WI38 (cell line): ENCODE measurements around the gene NR2F1-AS1.

Experiments used
- H3K4me3 ChIP-seq: 2 replicates; pipeline ENCODE4 v1.5.1; 2011; ENCODE audit warnings: low read depth, mild to moderate bottlenecking, control low read depth, low read length
- CTCF ChIP-seq: IDR thresholded peaks from 2 replicates; pipeline ENCODE4 v1.5.1; 2012; ENCODE audit warnings: low read depth, mild to moderate bottlenecking, control low read depth, low read length

The NR2F1-AS1 gene

GRCh38 chr5:93608855-93609254 lies 27.8 kb upstream of the NR2F1-AS1 start:
- H3K4me3 ChIP-seq = no peak overlapping the region
- TF ChIP-seq CTCF = no peak

DNA sequence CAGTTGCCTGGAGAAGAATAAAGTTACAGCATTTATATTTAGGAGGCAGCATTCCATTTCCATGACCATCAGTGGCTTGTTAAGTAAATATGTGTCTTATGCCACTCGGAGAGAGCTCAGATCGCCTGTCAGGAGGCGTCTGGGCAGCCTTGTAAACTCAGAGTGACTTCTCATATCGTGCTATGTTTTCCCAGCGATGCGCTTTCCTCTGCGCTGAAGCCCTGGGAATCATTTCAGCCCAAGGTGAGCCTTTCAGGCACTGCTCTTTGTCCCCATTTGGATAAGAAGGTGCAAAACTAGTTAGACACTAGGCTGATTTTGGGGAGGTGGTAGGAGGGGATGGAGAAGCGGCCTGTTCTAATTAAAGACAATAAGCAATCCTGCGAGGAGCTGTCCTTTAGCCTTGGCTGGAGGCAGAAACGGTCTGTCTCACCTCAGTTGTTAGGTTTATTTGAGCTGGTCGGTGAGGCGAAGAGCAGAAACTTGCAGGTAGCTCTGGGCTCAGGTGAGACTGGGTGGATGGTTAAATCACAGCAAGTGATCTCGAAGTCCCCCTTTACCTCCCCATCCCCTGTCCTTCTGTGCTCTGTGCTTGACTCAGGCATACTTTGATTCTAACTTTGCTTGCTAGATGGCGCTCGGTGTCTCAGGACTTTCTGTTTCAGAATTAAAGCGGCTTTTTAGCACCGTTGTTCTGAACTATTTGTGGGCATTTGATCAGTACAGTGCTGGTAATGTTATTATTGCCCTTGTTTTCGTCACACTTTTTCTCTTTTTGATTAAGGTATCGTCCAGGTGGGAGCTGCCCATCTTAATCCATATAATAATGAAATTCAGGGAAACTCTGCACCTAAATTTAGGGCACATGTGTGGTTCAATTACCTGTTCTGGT lies 26.6 kb upstream of the NR2F1-AS1 start:
- H3K4me3 ChIP-seq = peak overlapping the region; percentile 56
- 0 out of 2 replicates have a peak, but pooled peaks have one; percentile 28 for TF ChIP-seq CTCF

DNA sequence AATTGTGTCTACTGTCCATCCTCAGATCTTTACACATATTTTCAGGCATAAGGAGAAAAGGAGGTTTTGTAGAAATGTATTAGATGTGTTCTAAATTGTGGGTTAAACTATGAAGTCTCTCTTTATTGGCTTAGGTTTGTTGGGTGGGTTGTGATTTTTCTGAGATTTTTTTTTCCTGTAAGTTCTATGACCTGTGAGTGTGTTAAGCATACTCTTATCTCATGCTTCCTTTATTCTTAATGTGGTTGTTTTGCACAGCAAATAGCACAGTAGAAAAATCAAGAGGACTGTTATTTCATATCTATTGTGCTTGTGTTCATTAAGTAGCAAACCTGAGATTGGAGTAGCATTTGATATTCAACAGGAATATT lies 25.3 kb upstream of the NR2F1-AS1 start:
- TF ChIP-seq CTCF = no peak
- no peak overlapping the region for H3K4me3 ChIP-seq

GRCh38 chr5:93604644-93605515 lies 23.9 kb upstream of the NR2F1-AS1 start:
- H3K4me3 ChIP-seq = peak overlapping the region; percentile 45
- no peak for TF ChIP-seq CTCF

DNA sequence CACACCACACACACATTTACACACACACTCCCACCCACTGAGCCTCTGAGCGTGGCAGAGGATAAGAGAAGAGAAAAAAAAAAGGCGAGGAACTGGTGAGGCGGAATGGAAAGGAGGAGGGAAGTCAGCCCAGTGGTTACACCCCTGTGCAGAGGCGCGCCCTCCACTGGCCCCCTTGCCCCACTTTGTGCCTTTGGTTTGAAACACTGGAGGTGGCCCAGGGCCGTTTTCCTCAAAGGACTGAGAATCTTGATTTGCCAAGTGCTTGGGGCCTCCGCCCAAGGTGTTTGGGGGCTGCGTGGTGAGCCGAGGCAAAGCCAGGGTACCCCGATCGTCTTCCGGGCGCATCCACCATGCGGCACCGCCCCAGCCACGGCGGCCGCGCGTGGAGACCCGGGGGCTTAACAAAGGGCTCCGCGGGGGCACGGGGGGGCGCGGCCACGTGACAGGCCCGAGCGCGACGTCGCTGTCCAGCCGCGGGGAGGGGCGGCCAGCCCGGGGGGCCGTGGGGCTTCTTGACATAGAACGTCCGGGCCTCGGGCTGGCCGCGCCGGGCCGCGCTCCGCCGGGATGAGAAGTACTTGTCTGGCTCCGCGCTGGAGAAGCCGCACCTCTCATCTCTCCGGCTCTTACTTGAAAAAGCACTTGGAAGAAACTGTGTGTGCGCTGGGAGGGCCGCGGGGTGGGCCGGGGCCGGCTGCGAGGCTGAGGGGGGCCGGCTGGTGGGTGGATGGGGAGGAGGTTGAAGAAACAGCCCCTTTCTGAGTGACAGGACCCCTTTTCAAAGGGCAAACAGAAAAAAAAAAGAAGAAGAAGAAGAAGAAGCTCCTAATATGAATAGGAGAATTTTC lies 23.0 kb upstream of the NR2F1-AS1 start:
- H3K4me3 ChIP-seq = peak overlapping the region; percentile 45
- TF ChIP-seq CTCF = no peak

DNA sequence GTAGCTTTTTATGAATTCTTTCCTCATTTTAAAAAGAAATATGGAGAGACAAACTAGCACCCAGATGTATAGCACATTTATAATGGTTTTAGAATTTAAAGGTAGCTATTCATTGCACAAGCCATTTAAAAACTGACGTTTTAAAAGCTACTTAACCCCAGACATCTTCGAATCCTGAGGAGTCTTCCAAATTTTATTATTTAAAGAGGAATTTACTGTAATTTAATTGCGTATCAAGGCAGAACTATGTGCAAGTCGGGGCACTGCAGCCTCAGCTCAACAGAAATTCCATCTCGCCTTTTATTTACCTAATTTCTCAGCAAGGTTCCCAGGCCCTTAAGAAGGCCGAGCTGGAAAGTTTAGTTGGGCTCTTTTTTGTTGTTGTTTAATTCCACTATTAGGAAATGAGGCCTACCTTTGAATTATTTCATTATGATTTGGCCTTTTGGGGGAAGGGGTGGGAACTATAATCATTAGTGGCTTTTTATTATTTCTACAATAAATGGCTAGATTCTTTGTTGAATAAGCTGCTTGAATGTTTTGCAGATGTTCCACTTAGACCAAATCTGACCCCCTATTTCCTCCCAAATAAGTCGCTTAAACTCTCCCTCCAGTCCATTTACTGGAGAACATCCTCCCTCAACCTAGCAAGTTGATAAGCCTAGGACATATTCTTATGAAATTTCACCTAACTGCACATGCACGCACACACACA lies 22.2 kb upstream of the NR2F1-AS1 start:
- H3K4me3 ChIP-seq = no peak overlapping the region; the same call in 1 of the 2 replicates
- no peak for TF ChIP-seq CTCF
